GM21528 (cell line): ENCODE measurements around the gene PLCD3.

Experiments used
- ATAC-seq: cut with Tn5 transposase; IDR thresholded peaks from one replicate; pipeline ENCODE4 v1.9.1; 2021; ENCODE audit warnings: mild to moderate bottlenecking, moderate library complexity; ENCODE audit not compliant: unreplicated experiment, low FRiP score

Gene PLCD3, protein sequence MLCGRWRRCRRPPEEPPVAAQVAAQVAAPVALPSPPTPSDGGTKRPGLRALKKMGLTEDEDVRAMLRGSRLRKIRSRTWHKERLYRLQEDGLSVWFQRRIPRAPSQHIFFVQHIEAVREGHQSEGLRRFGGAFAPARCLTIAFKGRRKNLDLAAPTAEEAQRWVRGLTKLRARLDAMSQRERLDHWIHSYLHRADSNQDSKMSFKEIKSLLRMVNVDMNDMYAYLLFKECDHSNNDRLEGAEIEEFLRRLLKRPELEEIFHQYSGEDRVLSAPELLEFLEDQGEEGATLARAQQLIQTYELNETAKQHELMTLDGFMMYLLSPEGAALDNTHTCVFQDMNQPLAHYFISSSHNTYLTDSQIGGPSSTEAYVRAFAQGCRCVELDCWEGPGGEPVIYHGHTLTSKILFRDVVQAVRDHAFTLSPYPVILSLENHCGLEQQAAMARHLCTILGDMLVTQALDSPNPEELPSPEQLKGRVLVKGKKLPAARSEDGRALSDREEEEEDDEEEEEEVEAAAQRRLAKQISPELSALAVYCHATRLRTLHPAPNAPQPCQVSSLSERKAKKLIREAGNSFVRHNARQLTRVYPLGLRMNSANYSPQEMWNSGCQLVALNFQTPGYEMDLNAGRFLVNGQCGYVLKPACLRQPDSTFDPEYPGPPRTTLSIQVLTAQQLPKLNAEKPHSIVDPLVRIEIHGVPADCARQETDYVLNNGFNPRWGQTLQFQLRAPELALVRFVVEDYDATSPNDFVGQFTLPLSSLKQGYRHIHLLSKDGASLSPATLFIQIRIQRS

DNA sequence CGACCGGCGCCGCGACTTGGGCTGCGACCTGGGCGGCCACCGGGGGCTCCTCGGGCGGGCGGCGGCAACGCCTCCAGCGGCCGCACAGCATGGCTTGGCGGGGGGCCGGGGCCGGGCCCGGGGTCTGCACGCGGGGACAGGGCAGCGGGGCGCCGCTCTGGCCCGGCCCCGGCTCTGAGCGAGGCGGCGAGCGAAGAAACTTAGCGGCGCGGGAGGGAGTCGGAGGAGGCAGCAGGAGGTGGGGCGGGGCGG lies at the start of gene PLCD3:
Gene PLCD3, minus strand, starts transcription at position 196 of the 252 bp plus-strand sequence. Its CDS starts 105 bp downstream, at position 91.
- no peak for ATAC-seq

DNA sequence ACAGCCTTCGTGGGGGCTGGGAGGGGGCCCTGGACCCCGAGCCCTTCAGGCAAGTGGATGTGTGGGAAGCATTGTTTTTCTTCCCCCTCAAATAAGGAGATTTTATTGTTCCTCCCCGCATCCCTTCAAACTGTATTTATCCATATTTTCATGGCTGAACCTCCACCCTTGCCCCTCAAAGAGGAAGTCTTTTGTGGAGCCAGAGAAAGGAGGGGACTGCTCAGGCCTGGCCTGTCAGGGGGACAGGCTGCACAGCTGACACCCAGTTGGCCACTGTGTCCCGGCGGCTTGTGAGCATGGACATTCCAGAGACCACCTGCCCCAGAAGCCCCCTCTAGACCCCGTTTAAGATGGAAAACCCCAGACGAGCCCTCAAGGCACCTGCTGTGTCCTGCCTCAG lies 45.2 kb upstream of the PLCD3 start:
- no peak for ATAC-seq

DNA sequence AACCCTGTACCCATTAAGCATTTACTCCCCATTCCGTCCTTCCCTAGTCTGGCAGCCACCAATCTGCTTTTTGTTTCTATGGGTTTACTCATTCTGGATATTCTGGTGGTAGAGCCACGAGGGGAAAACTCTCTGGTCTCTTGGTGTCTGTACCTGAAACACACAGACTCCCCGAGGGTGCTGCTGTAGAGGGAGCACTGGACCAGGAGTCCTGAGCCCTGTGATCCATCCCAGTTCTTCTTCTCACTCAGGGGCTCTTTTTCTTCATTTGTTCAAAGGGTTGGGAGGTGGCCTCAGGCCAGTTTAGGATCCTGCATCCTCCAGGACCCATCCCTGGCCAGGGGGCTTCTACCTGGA lies 43.4 kb upstream of the PLCD3 start:
- ATAC-seq, result no peak

DNA sequence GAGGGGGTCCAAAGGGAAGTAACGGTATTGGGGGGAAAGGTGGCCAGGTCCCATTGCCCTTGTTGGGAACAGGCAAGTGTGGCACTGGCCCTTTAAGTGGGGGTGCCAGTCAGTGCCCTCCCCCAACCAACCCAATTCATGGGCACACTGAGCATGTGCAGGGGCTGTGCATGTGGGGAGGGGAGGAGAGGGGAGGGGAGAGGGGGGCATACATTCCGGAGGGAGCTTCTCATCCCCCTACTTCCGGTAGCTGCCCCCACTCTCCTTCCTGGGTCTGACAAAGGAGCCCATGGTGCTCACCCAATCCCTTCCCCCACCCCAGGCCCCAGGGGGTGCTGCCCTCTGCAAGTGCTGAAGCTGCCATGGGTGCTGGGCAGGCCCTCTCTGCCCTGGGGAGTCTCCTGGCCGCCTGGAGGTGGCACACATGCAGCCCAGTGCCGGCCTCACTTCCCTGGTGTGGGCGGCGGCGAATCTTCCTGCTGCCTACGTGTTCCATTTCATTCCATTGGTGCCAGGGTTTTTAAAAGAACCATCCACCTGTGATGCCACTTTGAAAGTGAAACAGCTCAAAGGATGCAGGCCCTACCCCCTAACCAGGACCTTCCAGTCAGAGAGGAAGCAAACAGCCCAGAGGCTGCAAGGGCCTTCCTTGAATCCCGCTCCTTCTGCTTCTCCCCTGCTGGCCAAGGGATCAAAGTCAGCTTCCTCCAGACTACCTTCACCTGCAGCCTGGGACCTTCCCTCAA lies 40.4 kb upstream of the PLCD3 start:
- ATAC-seq, result no peak

DNA sequence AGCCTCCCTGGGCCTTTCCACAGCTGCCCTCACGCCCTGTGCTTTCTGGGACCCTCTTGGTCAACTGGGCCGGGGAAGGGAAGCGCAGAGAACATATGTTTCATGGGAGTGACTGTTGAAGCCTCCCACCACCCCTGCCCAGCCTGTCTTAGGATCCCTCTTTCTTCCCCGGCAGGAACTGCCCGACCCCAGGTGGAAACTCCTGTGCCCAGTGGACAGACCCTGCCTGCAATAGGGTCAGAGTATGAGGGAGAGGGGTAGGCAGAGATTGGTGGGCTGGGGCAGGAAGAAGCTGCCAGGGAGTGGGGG lies 39.9 kb upstream of the PLCD3 start:
- ATAC-seq, result no peak

DNA sequence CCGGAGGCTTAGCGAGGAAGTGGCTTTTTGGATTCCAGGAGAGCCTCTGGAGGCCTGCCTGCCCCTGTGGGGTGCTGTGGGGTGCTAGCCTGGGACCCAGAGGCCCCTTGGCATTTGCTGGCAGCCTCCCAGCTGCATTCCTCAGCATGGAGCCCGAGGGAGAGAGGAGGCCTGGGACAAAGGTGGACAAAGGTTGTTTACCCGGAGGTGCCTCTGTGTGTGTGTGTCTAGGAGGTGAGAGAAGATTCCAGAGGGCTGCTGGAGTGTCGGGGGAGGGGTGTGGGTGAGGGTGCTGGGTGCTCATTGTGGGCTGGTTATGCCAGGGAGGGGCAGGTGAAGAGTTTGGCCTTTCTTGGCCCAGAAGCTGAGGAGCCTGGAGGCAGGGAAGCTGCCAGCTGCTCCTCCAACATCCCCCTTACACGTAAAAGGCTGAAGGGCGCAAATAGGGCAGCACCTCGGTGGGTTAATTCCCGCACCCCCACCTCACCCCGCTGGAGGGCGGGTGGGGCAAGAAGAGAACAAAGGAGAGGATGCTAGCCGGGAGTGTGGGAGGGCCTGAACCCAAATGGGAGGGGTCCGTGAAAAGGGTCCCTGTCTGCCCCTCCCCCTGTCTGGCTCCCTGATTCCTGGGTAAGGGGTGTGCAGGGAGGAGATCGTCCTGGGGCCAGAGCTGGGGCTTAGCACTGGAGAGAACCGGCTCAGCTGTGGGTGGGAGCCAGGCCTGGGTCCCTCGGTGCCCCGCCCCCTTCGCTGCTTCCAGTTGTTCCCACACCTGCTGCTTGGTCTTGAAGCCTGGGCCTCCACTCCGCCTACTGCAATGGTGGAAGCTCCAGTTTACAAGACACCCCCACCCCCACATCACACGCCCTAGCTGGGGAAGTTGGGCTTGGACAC lies 39.3 kb upstream of the PLCD3 start:
- no peak for ATAC-seq

DNA sequence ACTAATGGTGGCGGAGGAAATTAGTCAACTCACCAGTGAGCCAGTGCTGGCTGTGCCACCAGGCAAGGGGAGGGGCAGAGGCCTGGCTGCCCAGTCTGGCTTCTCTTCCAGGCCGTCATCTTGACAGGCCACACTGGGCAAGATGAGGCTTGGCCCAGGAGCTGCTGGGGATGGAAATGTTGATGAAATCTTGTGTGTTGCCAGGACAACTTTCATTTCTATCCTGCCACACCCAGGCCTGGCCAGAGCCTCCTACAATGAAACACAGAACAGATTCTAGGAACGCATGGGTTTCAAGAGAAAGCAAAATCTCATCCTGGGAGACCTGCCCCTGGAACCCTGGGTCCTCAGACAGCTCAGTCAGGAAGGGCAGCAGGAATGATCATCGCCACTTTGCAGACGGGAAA lies 38.6 kb upstream of the PLCD3 start:
- no peak for ATAC-seq

DNA sequence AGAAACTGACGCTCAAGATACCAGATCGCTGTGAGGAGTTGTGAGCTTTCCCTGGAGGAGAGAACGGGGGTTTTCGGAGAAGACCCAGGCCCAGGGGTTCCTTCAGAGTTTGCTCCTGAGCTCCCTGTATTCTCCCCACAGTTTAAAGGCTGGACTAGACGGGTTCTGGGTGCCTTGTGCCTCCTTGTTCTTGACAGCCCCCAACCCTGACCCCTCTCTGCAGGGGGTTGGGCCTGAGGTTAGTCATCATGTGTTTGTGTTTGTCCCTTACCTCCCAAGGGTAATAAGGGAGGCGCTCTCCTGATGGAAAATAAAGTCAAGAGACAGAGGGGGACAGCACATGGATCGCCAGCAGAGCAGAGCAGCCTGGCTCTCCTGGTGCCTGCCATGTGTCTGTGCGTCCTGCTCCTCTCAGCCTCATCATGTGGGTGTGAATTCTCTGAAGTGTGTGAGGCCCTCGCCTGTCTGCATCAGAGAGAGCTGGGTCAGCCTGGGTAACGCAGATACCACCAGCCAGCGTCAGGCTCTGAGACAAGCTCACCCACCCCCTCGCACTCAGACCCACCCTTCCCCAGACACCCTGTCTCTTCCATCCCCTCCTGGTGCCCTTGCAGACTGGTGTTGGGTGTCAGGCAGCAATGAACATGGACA lies 38.1 kb upstream of the PLCD3 start:
- ATAC-seq, result no peak

DNA sequence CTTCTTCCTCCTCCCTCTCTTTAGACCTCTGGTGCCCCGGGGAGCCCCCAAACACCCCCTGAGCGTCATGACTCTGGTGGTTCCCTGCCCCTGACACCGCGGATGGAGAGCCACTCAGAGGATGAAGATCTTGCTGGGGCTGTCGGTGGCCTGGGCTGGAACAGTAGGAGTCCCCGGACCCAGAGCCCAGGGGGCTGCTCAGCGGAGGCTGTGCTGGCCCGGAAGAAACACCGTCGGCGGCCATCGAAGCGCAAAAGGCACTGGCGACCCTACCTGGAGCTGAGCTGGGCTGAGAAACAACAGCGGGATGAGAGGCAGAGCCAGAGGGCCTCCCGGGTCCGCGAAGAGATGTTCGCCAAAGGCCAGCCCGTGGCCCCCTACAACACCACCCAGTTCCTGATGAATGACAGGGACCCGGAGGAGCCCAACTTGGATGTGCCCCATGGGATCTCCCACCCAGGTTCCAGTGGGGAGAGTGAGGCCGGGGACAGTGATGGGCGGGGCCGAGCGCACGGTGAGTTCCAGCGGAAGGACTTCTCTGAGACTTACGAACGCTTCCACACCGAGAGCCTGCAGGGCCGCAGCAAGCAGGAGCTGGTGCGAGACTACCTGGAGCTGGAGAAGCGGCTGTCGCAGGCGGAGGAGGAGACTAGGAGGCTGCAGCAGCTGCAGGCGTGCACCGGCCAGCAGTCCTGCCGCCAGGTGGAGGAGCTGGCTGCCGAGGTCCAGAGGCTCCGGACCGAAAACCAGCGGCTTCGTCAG lies 36.9 kb upstream of the PLCD3 start:
- no peak for ATAC-seq

DNA sequence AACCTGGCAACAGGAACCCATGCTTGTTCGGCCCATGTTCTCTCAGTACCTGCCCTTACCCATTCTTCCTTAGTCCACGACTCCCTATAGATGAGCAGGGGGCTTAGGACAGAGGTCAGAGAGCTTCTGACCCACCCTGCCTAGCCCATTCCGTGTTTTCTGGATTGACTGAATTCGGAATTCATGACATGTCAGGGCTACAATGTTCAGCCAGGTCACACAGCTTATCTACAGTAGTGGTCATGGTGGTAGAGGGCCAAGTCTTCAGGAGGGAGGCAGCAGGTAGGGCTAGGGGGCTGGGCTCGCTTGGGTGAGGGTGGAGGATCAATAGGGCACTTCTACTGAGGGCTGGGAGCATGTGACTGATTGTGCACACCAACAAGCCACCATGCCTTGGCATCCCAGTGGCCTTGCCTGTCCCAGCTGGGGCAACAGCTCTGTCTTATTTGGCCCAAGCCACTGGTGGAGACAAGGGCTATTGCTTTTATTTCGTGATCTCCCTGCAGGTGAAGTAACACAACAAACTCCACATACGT lies 32.5 kb upstream of the PLCD3 start:
- ATAC-seq, result no peak

DNA sequence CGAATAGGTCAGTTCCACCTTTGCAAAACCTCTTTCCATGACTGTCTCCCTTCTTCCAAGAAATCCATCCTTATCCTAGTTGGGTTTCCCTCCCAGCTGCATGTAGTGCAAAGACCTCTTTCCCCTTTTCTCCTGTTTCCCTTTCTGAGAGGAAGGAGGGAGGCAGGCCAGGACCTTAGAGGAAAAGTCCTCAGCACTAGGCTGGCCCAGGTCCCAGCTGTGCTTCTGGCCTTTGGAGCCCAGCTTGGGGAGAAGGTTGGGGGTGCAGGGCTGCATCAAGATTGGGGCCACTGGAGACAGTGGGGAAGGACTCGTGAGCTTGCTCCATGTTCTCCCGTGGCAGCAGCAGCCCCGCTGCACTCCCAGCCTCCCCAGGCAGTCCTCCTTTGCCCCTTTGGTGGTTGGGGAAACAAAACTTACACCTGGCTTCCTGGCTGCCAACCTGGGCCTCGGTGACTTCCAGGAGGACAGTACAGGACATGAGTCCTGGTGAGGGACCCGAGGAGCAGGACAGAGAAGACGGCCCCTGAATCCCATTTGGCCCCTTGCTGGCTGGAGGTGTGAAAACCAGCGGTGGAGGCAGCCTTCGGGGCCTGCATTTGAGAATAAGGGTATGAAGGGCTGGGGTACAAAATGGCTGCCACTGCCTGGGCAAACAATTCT lies 29.8 kb upstream of the PLCD3 start:
- ATAC-seq, result no peak

DNA sequence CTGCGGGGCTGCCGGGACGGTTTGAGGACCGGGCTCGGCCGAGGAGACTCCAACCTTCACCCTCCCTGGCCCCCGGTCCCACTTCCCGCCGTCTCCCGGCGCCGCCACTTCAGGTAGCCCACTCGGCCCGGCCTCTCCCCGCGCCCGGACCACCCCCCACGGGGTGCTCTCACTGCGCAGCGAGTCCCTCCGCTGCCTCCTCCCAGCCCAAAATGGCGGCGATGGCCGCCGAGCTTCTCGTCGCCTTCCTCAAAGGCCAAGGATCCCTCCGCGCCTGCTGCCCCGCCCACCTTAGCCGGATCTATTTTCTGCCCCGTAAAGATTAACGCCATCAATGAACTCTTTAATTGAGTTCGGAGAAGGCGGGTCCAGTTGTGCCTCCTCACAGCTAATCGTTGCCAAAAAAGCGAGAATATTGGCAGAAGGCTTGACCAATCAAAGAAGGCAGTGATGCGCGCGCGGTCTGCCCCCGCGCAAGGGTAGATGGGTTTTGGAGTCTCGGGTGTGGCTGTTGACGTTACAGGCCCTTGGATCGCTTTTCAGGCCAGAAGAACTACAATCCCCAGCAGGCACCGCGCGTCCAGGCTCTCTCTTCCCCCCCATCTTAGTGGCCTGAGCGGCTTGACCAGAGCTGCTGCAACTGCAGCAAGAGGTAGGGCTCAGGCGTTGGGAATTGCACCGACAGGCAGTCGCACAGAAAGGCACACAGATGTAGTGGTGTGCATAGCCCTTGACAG lies 29.1 kb upstream of the PLCD3 start, which contains the start of gene HEXIM2:
Gene HEXIM2, plus strand, starts transcription at position 588 of the 737 bp plus-strand sequence. CDS start 919 bp downstream, outside the sequence.
- peak; percentile 83 for ATAC-seq

DNA sequence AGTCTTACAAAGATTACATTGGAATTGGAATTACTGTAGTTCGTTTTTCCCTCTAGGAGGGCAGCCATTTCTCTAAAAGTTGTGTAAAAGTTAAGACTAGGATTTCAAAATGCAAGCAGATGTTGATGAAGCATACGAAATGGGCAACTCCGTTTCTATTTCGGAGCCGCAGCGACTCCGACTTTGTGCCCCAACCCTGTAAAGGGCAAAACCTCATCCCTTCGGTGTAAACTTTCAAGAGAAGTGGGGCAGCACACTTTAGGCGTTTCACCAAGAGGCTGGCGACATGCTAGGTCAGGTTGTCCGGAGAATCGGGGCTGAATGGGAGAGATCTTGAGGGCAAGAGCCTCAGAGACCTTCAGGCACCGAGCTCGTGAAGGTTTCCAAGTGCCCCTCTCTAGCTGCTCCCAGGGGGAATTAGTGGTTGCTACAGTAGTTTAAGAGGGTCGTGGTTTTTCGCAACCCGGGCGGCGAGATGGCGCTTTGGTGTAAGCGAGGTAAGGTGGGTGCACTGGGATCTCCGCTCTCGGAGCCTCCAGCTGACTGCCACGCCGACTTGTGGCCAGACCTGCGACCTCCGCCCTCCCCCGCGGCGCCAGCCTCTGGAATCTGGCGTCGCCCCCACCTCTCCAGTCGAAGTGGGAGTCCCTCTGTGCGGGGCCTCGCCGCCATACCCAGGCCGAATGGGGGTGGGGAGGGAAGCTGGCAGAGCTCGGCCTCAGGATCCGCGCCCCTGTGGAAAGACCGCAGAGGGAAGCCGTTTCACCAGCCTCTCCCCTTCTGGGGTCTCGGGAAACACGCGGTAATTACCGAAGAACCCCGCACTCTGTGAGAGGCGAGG lies 28.4 kb upstream of the PLCD3 start:
- peak; percentile 36 for ATAC-seq

DNA sequence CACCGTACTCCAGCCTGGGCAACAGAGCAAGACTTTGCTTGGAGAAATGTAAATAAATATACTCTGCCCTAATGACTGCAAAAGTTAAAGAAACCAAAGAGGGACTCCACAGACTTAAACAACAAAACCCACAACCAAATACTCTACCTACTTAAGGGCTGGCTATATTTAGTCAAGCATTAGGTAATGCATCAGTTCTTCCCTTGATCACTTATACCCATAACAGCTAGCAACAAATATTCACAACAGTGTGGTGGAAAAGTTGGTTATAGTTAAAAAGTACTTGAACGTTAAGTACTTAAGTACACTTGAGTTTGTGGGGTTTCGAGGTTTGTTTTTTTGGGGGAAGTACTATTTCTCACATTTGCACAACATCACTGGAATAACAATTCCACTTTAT lies 23.9 kb upstream of the PLCD3 start:
- ATAC-seq, result no peak

DNA sequence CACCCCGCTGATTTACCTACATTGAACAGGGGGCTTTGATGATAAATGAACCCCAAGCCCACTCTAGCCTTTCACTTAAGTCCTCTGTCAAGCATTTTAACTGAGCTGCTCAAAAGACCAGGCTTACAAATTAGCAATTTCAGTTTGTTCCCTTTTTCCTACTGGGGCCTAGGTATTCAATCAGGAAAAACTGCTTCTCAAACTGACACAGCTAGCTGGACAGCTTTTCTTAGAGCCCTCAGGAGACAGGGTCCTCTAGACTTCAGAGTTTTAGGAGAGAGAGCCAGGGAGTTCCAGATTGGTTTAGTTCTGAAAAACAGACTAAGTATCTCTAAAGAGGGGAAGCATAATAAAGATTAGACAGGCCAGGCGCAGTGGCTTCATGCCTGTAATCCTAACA lies 23.2 kb upstream of the PLCD3 start:
- ATAC-seq, result no peak

DNA sequence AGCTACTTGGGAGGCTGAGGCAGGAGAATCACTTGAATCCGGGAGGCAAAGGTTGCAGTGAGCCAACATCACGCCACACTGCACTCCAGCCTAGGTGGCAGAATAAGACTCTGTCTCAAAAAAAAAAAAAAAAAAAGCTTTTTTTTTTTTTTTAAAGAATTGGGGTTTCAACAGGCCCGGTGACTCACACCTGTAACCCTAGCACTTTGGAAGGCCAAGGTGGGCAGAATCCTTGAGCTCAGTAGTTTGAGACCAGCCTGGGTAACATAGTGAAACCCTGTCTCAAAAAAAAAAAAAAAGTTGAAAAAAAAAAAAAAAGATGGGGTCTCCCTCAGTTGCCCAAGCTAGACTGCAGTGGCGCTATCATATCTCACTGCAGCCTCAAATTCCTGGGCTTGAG lies 22.7 kb upstream of the PLCD3 start:
- ATAC-seq, result no peak
